Tongue (tissue), 2 donors: ENCODE results near the gene SARDH. TPM values are rescaled to one million over a fixed set of nuclear protein-coding genes. Genes with fewer than 3 reads are reported as not detected.

Source experiments
- DNase-seq: peaks from one replicate; pipeline ENCODE4 v3.0.0-alpha.2; 2015
- total RNA-seq: library from RNA; depleted of rRNA; stranded (reverse); fragments of >200 nt; gene quantifications from one replicate; pipeline ENCODE4 v1.2.3, GENCODE V29; 2014

SARDH gene
- total RNA-seq, 1 donor from 2014 or later = 8.0 TPM

GRCh38 chr9:133703591-133704399, 34.4 kb downstream of the SARDH start:
- DNase-seq = no peak

- no peak for DNase-seq
Measured at GRCh38 chr9:133702798-133703590, 35.2 kb downstream of the SARDH start.

GRCh38 chr9:133701981-133702797, 36.0 kb downstream of the SARDH start:
- peak; percentile 76 for DNase-seq

- peak; percentile 50 for DNase-seq
Measured at GRCh38 chr9:133701321-133701980, 36.7 kb downstream of the SARDH start.

- peak; percentile 37 for DNase-seq
Measured at GRCh38 chr9:133700819-133701320, 37.3 kb downstream of the SARDH start.

- DNase-seq = no peak
Measured at GRCh38 chr9:133699546-133699945, 38.6 kb downstream of the SARDH start.

- no peak for DNase-seq
Measured at GRCh38 chr9:133696071-133696472, 42.1 kb downstream of the SARDH start.

GRCh38 chr9:133694686-133695085, 43.5 kb downstream of the SARDH start:
- no peak for DNase-seq

- no peak for DNase-seq
Measured at GRCh38 chr9:133693703-133694529, 44.2 kb downstream of the SARDH start.

GRCh38 chr9:133693116-133693515, 45.0 kb downstream of the SARDH start:
- no peak for DNase-seq

- DNase-seq = no peak
Measured at GRCh38 chr9:133692364-133692985, 45.7 kb downstream of the SARDH start.

- no peak for DNase-seq
Measured at GRCh38 chr9:133691626-133692363, 46.4 kb downstream of the SARDH start.

GRCh38 chr9:133691191-133691590, 47.0 kb downstream of the SARDH start:
- no peak for DNase-seq

GRCh38 chr9:133690081-133690561, 48.0 kb downstream of the SARDH start:
- peak; percentile 61 for DNase-seq

- DNase-seq = no peak
Measured at GRCh38 chr9:133689151-133689763, 48.9 kb downstream of the SARDH start.

GRCh38 chr9:133687856-133688761, 50.0 kb downstream of the SARDH start:
- DNase-seq = no peak

GRCh38 chr9:133686642-133687575, 51.2 kb downstream of the SARDH start:
- peak; percentile 45 for DNase-seq
